Measurements from ENCODE around the gene ATP11A.

Gene ATP11A

GRCh38 chr13:112754281-112755025 is 64.6 kb downstream of the ATP11A start:
- Histone ChIP-seq H3K9ac (ENCODE audit: low read depth, low read length) (no peak overlapping the region; the same call in 1 of the 2 replicates), H3K27me3 (ENCODE audit: insufficient read depth, low read length) (no peaks in the 10 kb centered on the region), H3K9me3 (ENCODE audit: insufficient read depth, low read depth, low read length) (no peaks in the 10 kb centered on the region), H3K4me1 (ENCODE audit: insufficient read depth, low read length) (no peaks in the 10 kb centered on the region), H3K4me3 (ENCODE audit: low read length) (no peak overlapping the region), H3K36me3 (ENCODE audit: insufficient read depth, low read depth, low read length) (no peaks in the 10 kb centered on the region), H3K27ac (ENCODE audit: low read length) (no peak overlapping the region)

GRCh38 chr13:112755331-112755730 is 65.5 kb downstream of the ATP11A start:
- no peak overlapping the region for H3K4me3 ChIP-seq (ENCODE audit: low read length)
- H3K27me3 ChIP-seq (ENCODE audit: insufficient read depth, low read length) = no peaks in the 10 kb centered on the region
- no peaks in the 10 kb centered on the region for H3K36me3 ChIP-seq (ENCODE audit: insufficient read depth, low read depth, low read length)
- H3K27ac ChIP-seq (ENCODE audit: low read length) = no peak overlapping the region
- no peaks in the 10 kb centered on the region for H3K9me3 ChIP-seq (ENCODE audit: insufficient read depth, low read depth, low read length)
- no peaks in the 10 kb centered on the region for H3K4me1 ChIP-seq (ENCODE audit: insufficient read depth, low read length)
- no peak overlapping the region for H3K9ac ChIP-seq (ENCODE audit: low read depth, low read length)

- no peak overlapping the region for H3K27ac ChIP-seq (ENCODE audit: low read length)
- no peak overlapping the region for H3K9ac ChIP-seq (ENCODE audit: low read depth, low read length)
- no peaks in the 10 kb centered on the region for H3K4me1 ChIP-seq (ENCODE audit: insufficient read depth, low read length)
Measured at GRCh38 chr13:112756081-112756480, 66.2 kb downstream of the ATP11A start.

GRCh38 chr13:112756511-112756966 is 66.7 kb downstream of the ATP11A start:
- Histone ChIP-seq H3K4me1 (ENCODE audit: insufficient read depth, low read length) (no peaks in the 10 kb centered on the region), H3K4me3 (ENCODE audit: low read length) (no peak overlapping the region), H3K27me3 (ENCODE audit: insufficient read depth, low read length) (no peaks in the 10 kb centered on the region), H3K9me3 (ENCODE audit: insufficient read depth, low read depth, low read length) (no peaks in the 10 kb centered on the region), H3K9ac (ENCODE audit: low read depth, low read length) (no peak overlapping the region), H3K36me3 (ENCODE audit: insufficient read depth, low read depth, low read length) (no peaks in the 10 kb centered on the region), H3K27ac (ENCODE audit: low read length) (no peak overlapping the region)

More at GRCh38 chr13:112756081-112756480, 66.2 kb downstream of the ATP11A start:
- H3K4me3 ChIP-seq (ENCODE audit: low read length) = no peak overlapping the region
- H3K9me3 ChIP-seq (ENCODE audit: insufficient read depth, low read depth, low read length) = no peaks in the 10 kb centered on the region
- no peaks in the 10 kb centered on the region for H3K27me3 ChIP-seq (ENCODE audit: insufficient read depth, low read length)
- H3K36me3 ChIP-seq (ENCODE audit: insufficient read depth, low read depth, low read length) = no peaks in the 10 kb centered on the region

GRCh38 chr13:112756967-112757758 is 67.3 kb downstream of the ATP11A start:
- no peaks in the 10 kb centered on the region for H3K9me3 ChIP-seq (ENCODE audit: insufficient read depth, low read depth, low read length)
- H3K4me3 ChIP-seq (ENCODE audit: low read length) = no peak overlapping the region
- H3K27ac ChIP-seq (ENCODE audit: low read length) = no peak overlapping the region
- no peak overlapping the region for H3K9ac ChIP-seq (ENCODE audit: low read depth, low read length)
- H3K4me1 ChIP-seq (ENCODE audit: insufficient read depth, low read length) = peaks cover 5% of the 10 kb centered on the region; the same call in 1 of the 2 replicates
- no peaks in the 10 kb centered on the region for H3K27me3 ChIP-seq (ENCODE audit: insufficient read depth, low read length)
- H3K36me3 ChIP-seq (ENCODE audit: insufficient read depth, low read depth, low read length) = no peaks in the 10 kb centered on the region

- Histone ChIP-seq H3K36me3 (ENCODE audit: insufficient read depth, low read depth, low read length) (no peaks in the 10 kb centered on the region), H3K27me3 (ENCODE audit: insufficient read depth, low read length) (no peaks in the 10 kb centered on the region), H3K9me3 (ENCODE audit: insufficient read depth, low read depth, low read length) (no peaks in the 10 kb centered on the region), H3K4me1 (ENCODE audit: insufficient read depth, low read length) (peaks cover 5% of the 10 kb centered on the region; the same call in 1 of the 2 replicates), H3K9ac (ENCODE audit: low read depth, low read length) (no peak overlapping the region), H3K27ac (ENCODE audit: low read length) (no peak overlapping the region), H3K4me3 (ENCODE audit: low read length) (no peak overlapping the region)
Measured at GRCh38 chr13:112757759-112758086, 67.9 kb downstream of the ATP11A start.

GRCh38 chr13:112759053-112759452 is 69.2 kb downstream of the ATP11A start:
- no peak overlapping the region for H3K4me3 ChIP-seq (ENCODE audit: low read length)
- no peaks in the 10 kb centered on the region for H3K27me3 ChIP-seq (ENCODE audit: insufficient read depth, low read length)
- H3K27ac ChIP-seq (ENCODE audit: low read length) = no peak overlapping the region
- H3K9ac ChIP-seq (ENCODE audit: low read depth, low read length) = no peak overlapping the region
- no peaks in the 10 kb centered on the region for H3K9me3 ChIP-seq (ENCODE audit: insufficient read depth, low read depth, low read length)
- peaks cover 5% of the 10 kb centered on the region; the same call in 1 of the 2 replicates for H3K4me1 ChIP-seq (ENCODE audit: insufficient read depth, low read length)
- no peaks in the 10 kb centered on the region for H3K36me3 ChIP-seq (ENCODE audit: insufficient read depth, low read depth, low read length)

GRCh38 chr13:112759827-112760226 is 70.0 kb downstream of the ATP11A start:
- Histone ChIP-seq H3K4me1 (ENCODE audit: insufficient read depth, low read length) (peaks cover 5% of the 10 kb centered on the region; the same call in 1 of the 2 replicates), H3K9ac (ENCODE audit: low read depth, low read length) (no peak overlapping the region), H3K9me3 (ENCODE audit: insufficient read depth, low read depth, low read length) (no peaks in the 10 kb centered on the region), H3K27me3 (ENCODE audit: insufficient read depth, low read length) (no peaks in the 10 kb centered on the region), H3K27ac (ENCODE audit: low read length) (no peak overlapping the region), H3K36me3 (ENCODE audit: insufficient read depth, low read depth, low read length) (no peaks in the 10 kb centered on the region), H3K4me3 (ENCODE audit: low read length) (no peak overlapping the region)

- Histone ChIP-seq H3K36me3 (ENCODE audit: insufficient read depth, low read depth, low read length) (no peaks in the 10 kb centered on the region), H3K9me3 (ENCODE audit: insufficient read depth, low read depth, low read length) (no peaks in the 10 kb centered on the region), H3K4me3 (ENCODE audit: low read length) (no peak overlapping the region), H3K4me1 (ENCODE audit: insufficient read depth, low read length) (peaks cover 5% of the 10 kb centered on the region; the same call in 1 of the 2 replicates), H3K9ac (ENCODE audit: low read depth, low read length) (no peak overlapping the region), H3K27ac (ENCODE audit: low read length) (no peak overlapping the region), H3K27me3 (ENCODE audit: insufficient read depth, low read length) (no peaks in the 10 kb centered on the region)
Measured at GRCh38 chr13:112760435-112760834, 70.6 kb downstream of the ATP11A start.

- Histone ChIP-seq H3K9me3 (ENCODE audit: insufficient read depth, low read depth, low read length) (no peaks in the 10 kb centered on the region), H3K36me3 (ENCODE audit: insufficient read depth, low read depth, low read length) (no peaks in the 10 kb centered on the region), H3K4me1 (ENCODE audit: insufficient read depth, low read length) (peaks cover 5% of the 10 kb centered on the region; the same call in 1 of the 2 replicates), H3K4me3 (ENCODE audit: low read length) (no peak overlapping the region), H3K27ac (ENCODE audit: low read length) (no peak overlapping the region), H3K9ac (ENCODE audit: low read depth, low read length) (no peak overlapping the region), H3K27me3 (ENCODE audit: insufficient read depth, low read length) (no peaks in the 10 kb centered on the region)
Measured at GRCh38 chr13:112760931-112761330, 71.1 kb downstream of the ATP11A start.

- Histone ChIP-seq H3K36me3 (ENCODE audit: insufficient read depth, low read depth, low read length) (no peaks in the 10 kb centered on the region), H3K4me3 (ENCODE audit: low read length) (no peak overlapping the region), H3K27me3 (ENCODE audit: insufficient read depth, low read length) (no peaks in the 10 kb centered on the region), H3K9me3 (ENCODE audit: insufficient read depth, low read depth, low read length) (no peaks in the 10 kb centered on the region), H3K9ac (ENCODE audit: low read depth, low read length) (no peak overlapping the region; the same call in 1 of the 2 replicates), H3K4me1 (ENCODE audit: insufficient read depth, low read length) (peaks cover 5% of the 10 kb centered on the region; the same call in 1 of the 2 replicates), H3K27ac (ENCODE audit: low read length) (no peak overlapping the region)
Measured at GRCh38 chr13:112761701-112762689, 72.2 kb downstream of the ATP11A start.
